Fibroblast of lung (primary cell): ENCODE measurements around the gene NECTIN2.

Source experiments
- CTCF ChIP-seq, 2 donors: IDR thresholded peaks in 1 of 2; conservative IDR thresholded peaks in 1 of 2; 1 replicate in 1 of 2; 2 replicates in 1 of 2; pipeline ENCODE4 v1.5.1; 2011 to 2012; ENCODE audit warnings: low read length in 2 of 2, control low read depth in 1 of 2, inconsistent platforms in 1 of 2, low read depth in 1 of 2, mild to moderate bottlenecking in 1 of 2
- EZH2 ChIP-seq: IDR thresholded peaks from 2 replicates; pipeline ENCODE4 v1.5.1; 2012; ENCODE audit warnings: low read length, control low read depth, mild to moderate bottlenecking; ENCODE audit errors: missing control alignments

GRCh38 chr19:44822670-44823372 is 23.3 kb upstream of the NECTIN2 start:
- TF ChIP-seq CTCF (conservative IDR thresholded peaks at IDR 0.05 in 1 of 2, IDR thresholded peaks at IDR 0.05 in 1 of 2; ENCODE audit: low read depth in 1 of 2, low read length in 2 of 2) (no peak), EZH2 (no peak)
